Measurements from ENCODE around the gene OLFML2B. TPM values are rescaled to one million over a fixed set of nuclear protein-coding genes. Genes with fewer than 3 reads are reported as not detected.
"Not testable (repeated sequence)": the region's sequence is repeated elsewhere in the genome, so short reads cannot be mapped to it uniquely, and the experiment has no call there.

The OLFML2B gene
- total and polyA plus RNA-seq, 5 donors = 1.8 to 8.9 (median 3.0) TPM

GRCh38 chr1:162020150-162020549 lies 3.5 kb downstream of the OLFML2B start:
- Histone ChIP-seq H3K9me3 (ENCODE audit: control insufficient read depth, low read length) (no peaks in the 10 kb centered on the region), H3K4me1 (ENCODE audit: control insufficient read depth, insufficient read depth, low read length) (peaks cover 15% of the 10 kb centered on the region), H3K27me3 (ENCODE audit: control insufficient read depth, insufficient read depth) (no peaks in the 10 kb centered on the region), H3K27ac (ENCODE audit: low read length) (peak overlapping the region; percentile 61), H3K4me3 (ENCODE audit: low read length) (no peak overlapping the region)
- WGBS = 46% methylated on average over 2 of the region's 2 CpGs
- intact Hi-C loops (cut with DNase I) = loop anchor here in 1 of 4 donors (5.0 kb wide), 1 partner anchor 153 kb away; no protein-coding TSS in a partner anchor
- ATAC-seq (peak; percentile 40 to 57), DNase-seq (peak in 1 of 3 donors; percentile 21)

GRCh38 chr1:162019446-162019845 lies 4.2 kb downstream of the OLFML2B start:
- DNase-seq (peak in 1 of 3 donors; percentile 46), ATAC-seq (peak in 1 of 2 donors; percentile 3)
- 69% methylated on average over 3 of the region's 3 CpGs for WGBS
- no peaks in the 10 kb centered on the region for H3K9me3 ChIP-seq (ENCODE audit: control insufficient read depth, low read length)
- no peaks in the 10 kb centered on the region for H3K27me3 ChIP-seq (ENCODE audit: control insufficient read depth, insufficient read depth)
- H3K27ac ChIP-seq (ENCODE audit: low read length) = peak overlapping the region; percentile 61
- H3K4me1 ChIP-seq (ENCODE audit: control insufficient read depth, insufficient read depth, low read length) = peaks cover 15% of the 10 kb centered on the region
- no peak overlapping the region for H3K4me3 ChIP-seq (ENCODE audit: low read length)
- intact Hi-C loops (cut with DNase I) = no loop called here

GRCh38 chr1:162019006-162019405 lies 4.7 kb downstream of the OLFML2B start:
- ATAC-seq (peak; percentile 5 to 9), DNase-seq (peak in 1 of 3 donors; percentile 42)
- Histone ChIP-seq H3K9me3 (ENCODE audit: control insufficient read depth, low read length) (no peaks in the 10 kb centered on the region), H3K4me1 (ENCODE audit: control insufficient read depth, insufficient read depth, low read length) (peaks cover 15% of the 10 kb centered on the region), H3K4me3 (ENCODE audit: low read length) (no peak overlapping the region), H3K27me3 (ENCODE audit: control insufficient read depth, insufficient read depth) (no peaks in the 10 kb centered on the region), H3K27ac (ENCODE audit: low read length) (peak overlapping the region; percentile 61)
- 50% methylated on average over 4 of the region's 4 CpGs for WGBS
- intact Hi-C loops (cut with DNase I) = no loop called here

- no peaks in the 10 kb centered on the region for H3K9me3 ChIP-seq (ENCODE audit: control insufficient read depth, low read length)
- no peaks in the 10 kb centered on the region for H3K27me3 ChIP-seq (ENCODE audit: control insufficient read depth, insufficient read depth)
- WGBS = 67% methylated on average over 4 of the region's 4 CpGs
- intact Hi-C loops (cut with DNase I) = no loop called here
- H3K27ac ChIP-seq (ENCODE audit: low read length) = peak overlapping the region; percentile 14
- H3K4me1 ChIP-seq (ENCODE audit: control insufficient read depth, insufficient read depth, low read length) = peaks cover 15% of the 10 kb centered on the region
- no peak overlapping the region for H3K4me3 ChIP-seq (ENCODE audit: low read length)
- ATAC-seq (peak; percentile 11 to 30), DNase-seq (peak in 1 of 3 donors; percentile 48)
These were observed 5.3 kb downstream of the OLFML2B start for GRCh38 chr1:162018418-162018817.

GRCh38 chr1:162017791-162018190 lies 5.9 kb downstream of the OLFML2B start:
- H3K4me1 ChIP-seq (ENCODE audit: control insufficient read depth, insufficient read depth, low read length) = peaks cover 15% of the 10 kb centered on the region
- H3K4me3 ChIP-seq (ENCODE audit: low read length); H3K9me3 ChIP-seq (ENCODE audit: control insufficient read depth, low read length); H3K27me3 ChIP-seq (ENCODE audit: control insufficient read depth, insufficient read depth); H3K27ac ChIP-seq (ENCODE audit: low read length); intact Hi-C loops (cut with DNase I); DNase-seq; ATAC-seq: not testable (repeated sequence)

GRCh38 chr1:162016631-162017030 lies 7.0 kb downstream of the OLFML2B start:
- Histone ChIP-seq H3K9me3 (ENCODE audit: control insufficient read depth, low read length) (no peaks in the 10 kb centered on the region), H3K4me1 (ENCODE audit: control insufficient read depth, insufficient read depth, low read length) (peaks cover 21% of the 10 kb centered on the region), H3K27me3 (ENCODE audit: control insufficient read depth, insufficient read depth) (no peaks in the 10 kb centered on the region), H3K27ac (ENCODE audit: low read length) (no peak overlapping the region), H3K4me3 (ENCODE audit: low read length) (no peak overlapping the region)
- ATAC-seq (no peak), DNase-seq (no peak)
- 80% methylated on average over 2 of the region's 2 CpGs for WGBS
- intact Hi-C loops (cut with DNase I) = no loop called here

- intact Hi-C loops (cut with DNase I) = no loop called here
- WGBS = 73% methylated on average over 3 of the region's 3 CpGs
These were observed 8.5 kb downstream of the OLFML2B start for GRCh38 chr1:162015196-162015595.

GRCh38 chr1:162014202-162014601 lies 9.5 kb downstream of the OLFML2B start:
- Histone ChIP-seq H3K9me3 (ENCODE audit: control insufficient read depth, low read length) (no peaks in the 10 kb centered on the region), H3K4me1 (ENCODE audit: control insufficient read depth, insufficient read depth, low read length) (peaks cover 20% of the 10 kb centered on the region)

More at GRCh38 chr1:162015196-162015595, 8.5 kb downstream of the OLFML2B start:
- Histone ChIP-seq H3K4me3 (ENCODE audit: low read length) (no peak overlapping the region), H3K27ac (ENCODE audit: low read length) (no peak overlapping the region), H3K4me1 (ENCODE audit: control insufficient read depth, insufficient read depth, low read length) (peaks cover 24% of the 10 kb centered on the region), H3K27me3 (ENCODE audit: control insufficient read depth, insufficient read depth) (no peaks in the 10 kb centered on the region), H3K9me3 (ENCODE audit: control insufficient read depth, low read length) (no peaks in the 10 kb centered on the region)
- DNase-seq = no peak
- no peak for ATAC-seq

GRCh38 chr1:162013289-162013688 lies 10.4 kb downstream of the OLFML2B start:
- H3K27ac ChIP-seq (ENCODE audit: low read length) = no peak overlapping the region
- peaks cover 20% of the 10 kb centered on the region for H3K4me1 ChIP-seq (ENCODE audit: control insufficient read depth, insufficient read depth, low read length)
- no peaks in the 10 kb centered on the region for H3K27me3 ChIP-seq (ENCODE audit: control insufficient read depth, insufficient read depth)
- H3K4me3 ChIP-seq (ENCODE audit: low read length) = no peak overlapping the region
- no peaks in the 10 kb centered on the region for H3K9me3 ChIP-seq (ENCODE audit: control insufficient read depth, low read length)
- no peak for ATAC-seq
- intact Hi-C loops (cut with DNase I) = no loop called here
- DNase-seq = no peak

More at GRCh38 chr1:162014202-162014601, 9.5 kb downstream of the OLFML2B start:
- H3K27me3 ChIP-seq (ENCODE audit: control insufficient read depth, insufficient read depth) = no peaks in the 10 kb centered on the region
- no peak overlapping the region for H3K4me3 ChIP-seq (ENCODE audit: low read length)
- ATAC-seq = no peak
- DNase-seq = no peak
- intact Hi-C loops (cut with DNase I) = no loop called here
- WGBS = 74% methylated on average over 2 of the region's 2 CpGs
- no peak overlapping the region for H3K27ac ChIP-seq (ENCODE audit: low read length)

GRCh38 chr1:162011337-162012012 lies 12.2 kb downstream of the OLFML2B start:
- intact Hi-C loops (cut with DNase I) = no loop called here
- H3K9me3 ChIP-seq (ENCODE audit: control insufficient read depth, low read length) = no peaks in the 10 kb centered on the region
- peaks cover 20% of the 10 kb centered on the region for H3K4me1 ChIP-seq (ENCODE audit: control insufficient read depth, insufficient read depth, low read length)
- peak overlapping the region; percentile 61 for H3K27ac ChIP-seq (ENCODE audit: low read length)
- WGBS = 41% methylated on average over 9 of the region's 9 CpGs
- no peaks in the 10 kb centered on the region for H3K27me3 ChIP-seq (ENCODE audit: control insufficient read depth, insufficient read depth)
- DNase-seq (peak; percentile 64 to 83 (median 76)), ATAC-seq (peak; percentile 73 to 79)
- no peak overlapping the region for H3K4me3 ChIP-seq (ENCODE audit: low read length)

- Histone ChIP-seq H3K4me1 (ENCODE audit: control insufficient read depth, insufficient read depth, low read length) (peaks cover 20% of the 10 kb centered on the region), H3K4me3 (ENCODE audit: low read length) (no peak overlapping the region), H3K9me3 (ENCODE audit: control insufficient read depth, low read length) (no peaks in the 10 kb centered on the region), H3K27me3 (ENCODE audit: control insufficient read depth, insufficient read depth) (no peaks in the 10 kb centered on the region), H3K27ac (ENCODE audit: low read length) (no peak overlapping the region)
- DNase-seq = no peak
- no peak for ATAC-seq
- intact Hi-C loops (cut with DNase I) = no loop called here
- 74% methylated on average over 3 of the region's 3 CpGs for WGBS
These were observed 13.5 kb downstream of the OLFML2B start for GRCh38 chr1:162010175-162010506.

Data from right cardiac atrium (tissue), 5 donors.